ENCODE measurements around the gene PLOD1.

PLOD1 gene

GRCh38 chr1:12001996-12002493, 67.5 kb downstream of the PLOD1 start:
- no peak; the same call in 2 of the 3 replicates for ATAC-seq
- TF ChIP-seq GLIS3 (CRISPR knock-in tag; IDR thresholded peaks at IDR 0.05) (no peak), PATZ1 (CRISPR knock-in tag; IDR thresholded peaks at IDR 0.05; ENCODE audit: borderline replicate concordance) (no peak), PPARA (CRISPR knock-in tag; IDR thresholded peaks at IDR 0.05; ENCODE audit: borderline replicate concordance) (no peak), TOX (CRISPR knock-in tag; IDR thresholded peaks at IDR 0.05; ENCODE audit: borderline replicate concordance) (no peak), OSR1 (CRISPR knock-in tag; IDR thresholded peaks at IDR 0.05) (no peak), TSHZ2 (CRISPR knock-in tag; IDR thresholded peaks at IDR 0.05) (no peak), ARNTL (CRISPR knock-in tag; IDR thresholded peaks at IDR 0.05; ENCODE audit: borderline replicate concordance, low read depth) (no peak), SNAI2 (CRISPR knock-in tag; IDR thresholded peaks at IDR 0.05) (no peak), ZNF70 (CRISPR knock-in tag; IDR thresholded peaks at IDR 0.05) (no peak)

GRCh38 chr1:12003762-12004161, 69.2 kb downstream of the PLOD1 start:
- TF ChIP-seq ZFP30 (CRISPR knock-in tag; IDR thresholded peaks at IDR 0.05), result no peak
- TF ChIP-seq ZC3H10 (CRISPR knock-in tag; IDR thresholded peaks at IDR 0.05), result no peak
- no peak for TF ChIP-seq CSRNP3 (CRISPR knock-in tag; IDR thresholded peaks at IDR 0.05)
- TF ChIP-seq ZNF8 (CRISPR knock-in tag; IDR thresholded peaks at IDR 0.05), result no peak
- no peak for TF ChIP-seq ZNF565 (CRISPR knock-in tag; conservative IDR thresholded peaks at IDR 0.05; ENCODE audit: low read depth)
- no peak for TF ChIP-seq ZNF70 (CRISPR knock-in tag; IDR thresholded peaks at IDR 0.05)
- ATAC-seq, result no peak

- TF ChIP-seq ARNTL (CRISPR knock-in tag; IDR thresholded peaks at IDR 0.05; ENCODE audit: borderline replicate concordance, low read depth), result no peak
- no peak for TF ChIP-seq PATZ1 (CRISPR knock-in tag; IDR thresholded peaks at IDR 0.05; ENCODE audit: borderline replicate concordance)
- no peak for TF ChIP-seq TCF4 (CRISPR knock-in tag; IDR thresholded peaks at IDR 0.05; ENCODE audit: borderline replicate concordance)
- no peak for TF ChIP-seq ISL1 (CRISPR knock-in tag; IDR thresholded peaks at IDR 0.05)
- no peak for TF ChIP-seq GLIS3 (CRISPR knock-in tag; IDR thresholded peaks at IDR 0.05)
- TF ChIP-seq POU6F1 (CRISPR knock-in tag; IDR thresholded peaks at IDR 0.05; ENCODE audit: borderline replicate concordance, low read depth), result no peak
- TF ChIP-seq ZFP30 (CRISPR knock-in tag; IDR thresholded peaks at IDR 0.05), result no peak
- no peak for TF ChIP-seq OSR1 (CRISPR knock-in tag; IDR thresholded peaks at IDR 0.05)
- TF ChIP-seq ZNF70 (CRISPR knock-in tag; IDR thresholded peaks at IDR 0.05), result no peak
- TF ChIP-seq ZC3H10 (CRISPR knock-in tag; IDR thresholded peaks at IDR 0.05), result no peak
- TF ChIP-seq CSRNP3 (CRISPR knock-in tag; IDR thresholded peaks at IDR 0.05), result no peak
- no peak for TF ChIP-seq CREB5 (CRISPR knock-in tag; IDR thresholded peaks at IDR 0.05; ENCODE audit: low read depth)
- TF ChIP-seq TOX (CRISPR knock-in tag; IDR thresholded peaks at IDR 0.05; ENCODE audit: borderline replicate concordance), result no peak
- no peak for TF ChIP-seq RARB (CRISPR knock-in tag; IDR thresholded peaks at IDR 0.05)
- ATAC-seq, result no peak
These were observed 71.1 kb downstream of the PLOD1 start for GRCh38 chr1:12005488-12006166.

Data from SK-N-SH treated with all-trans-retinoic acid at 6 μM for 48 hours (cell line).